ENCODE measurements around the gene SLC22A23. TPM values are rescaled to one million over a fixed set of nuclear protein-coding genes. Genes with fewer than 3 reads are reported as not detected.
A peak's percentile ranks its signal among the peaks of the same experiment; 100 is the strongest.

SLC22A23 gene
- total RNA-seq, 1 donor from 2014 or later = 0.05 TPM

- DNase-seq (ENCODE audit: low spot score) = no peak
- Mint-ChIP-seq H3K36me3 (ENCODE audit: low read depth) (no peaks in the 10 kb centered on the region), H3K27me3 (ENCODE audit: insufficient read depth) (peaks cover 44% of the 10 kb centered on the region), H3K4me3 (no peak overlapping the region), H3K9me3 (no peaks in the 10 kb centered on the region), H3K27ac (no peak overlapping the region), H3K4me1 (ENCODE audit: low read depth) (peaks cover 7% of the 10 kb centered on the region)
- intact Hi-C loops (cut with micrococcal nuclease) = no loop called here
Measured at GRCh38 chr6:3460253-3460652, 3.4 kb upstream of the SLC22A23 start.

DNA sequence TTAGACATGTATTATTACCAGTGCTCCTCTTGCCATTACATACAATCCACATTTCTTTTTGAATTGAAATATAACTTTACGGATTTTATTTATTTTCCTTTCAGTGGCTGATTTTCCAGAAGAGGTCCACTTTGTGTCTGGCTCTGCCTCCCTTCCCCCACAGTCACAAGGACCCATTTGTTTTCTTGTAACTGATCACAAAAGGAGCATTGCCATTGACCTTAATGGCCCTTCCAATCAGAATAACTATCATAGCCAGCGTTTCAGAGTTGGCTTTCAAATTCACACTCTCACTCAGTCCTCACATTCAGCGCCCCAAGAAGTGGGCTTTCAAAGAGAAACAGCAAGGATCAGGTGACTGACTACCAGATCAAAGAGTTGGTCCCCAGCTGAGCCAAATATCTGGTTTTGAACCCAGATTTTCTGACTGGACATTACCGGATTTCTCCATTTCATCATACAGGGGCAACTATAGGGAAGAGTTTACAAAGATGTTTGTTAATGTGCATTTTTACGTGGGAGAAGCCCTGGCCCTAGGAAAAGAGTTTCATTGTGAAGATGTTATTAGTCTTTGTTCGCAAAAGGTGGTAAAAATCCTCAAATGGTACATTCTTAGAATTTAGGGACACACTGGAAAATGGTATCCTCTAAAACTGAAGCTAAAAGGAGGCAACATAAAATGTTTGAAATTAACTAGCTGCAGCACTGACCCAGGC is 2.0 kb upstream of the SLC22A23 start:
- Mint-ChIP-seq H3K36me3 (ENCODE audit: low read depth) (no peaks in the 10 kb centered on the region), H3K27me3 (ENCODE audit: insufficient read depth) (peaks cover 44% of the 10 kb centered on the region), H3K9me3 (no peaks in the 10 kb centered on the region), H3K4me1 (ENCODE audit: low read depth) (peaks cover 7% of the 10 kb centered on the region), H3K27ac (no peak overlapping the region), H3K4me3 (peak overlapping the region; percentile 19)
- no peak for DNase-seq (ENCODE audit: low spot score)
- intact Hi-C loops (cut with micrococcal nuclease) = loop anchor here (2.0 to 10.0 kb wide), 3 partner anchors 228 to 694 kb away; partner anchors contain the start of genes BPHL and WRNIP1

DNA sequence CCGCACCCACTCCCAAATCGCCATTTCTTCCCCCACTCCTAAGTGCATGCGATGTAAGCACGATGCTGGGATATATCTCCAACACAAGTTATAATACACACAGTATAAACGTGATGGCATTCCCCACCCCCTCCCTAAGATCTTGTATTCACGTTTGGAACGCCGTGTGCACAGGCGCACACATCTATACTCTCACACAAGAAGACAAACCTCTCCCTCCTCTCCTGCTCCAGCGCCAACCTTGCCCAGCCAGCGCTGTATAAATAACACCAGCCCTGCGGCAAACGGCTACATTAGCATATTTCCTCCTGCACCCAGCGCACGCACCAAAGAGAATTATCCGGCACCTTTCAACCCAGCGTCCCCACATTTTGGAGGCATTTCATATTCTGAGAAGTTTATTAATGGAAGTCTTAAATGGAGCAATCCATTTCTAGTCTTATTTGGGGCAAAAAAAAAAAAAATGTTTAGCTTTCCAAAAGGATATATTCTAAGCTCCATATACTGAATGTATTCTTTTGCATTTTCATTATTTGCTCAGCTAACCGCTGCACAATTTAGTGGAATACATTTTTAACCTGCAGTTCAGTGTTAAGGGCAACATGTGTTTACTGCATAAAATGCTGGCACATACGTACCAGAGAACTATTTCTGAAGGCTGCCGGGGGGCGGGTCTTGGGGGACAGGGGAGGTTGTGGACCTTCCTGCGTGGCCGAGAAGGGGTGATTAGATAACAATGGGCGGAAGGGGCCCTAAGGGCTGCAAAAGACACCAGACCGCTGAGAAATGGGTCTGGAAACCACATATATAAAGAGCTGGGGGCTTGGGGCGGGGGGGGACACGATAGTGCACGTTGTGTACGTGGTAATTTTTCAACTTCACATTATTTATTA is 1.1 kb upstream of the SLC22A23 start:
- Mint-ChIP-seq H3K27me3 (ENCODE audit: insufficient read depth) (peaks cover 44% of the 10 kb centered on the region), H3K27ac (peak overlapping the region; percentile 70), H3K9me3 (no peaks in the 10 kb centered on the region), H3K36me3 (ENCODE audit: low read depth) (no peaks in the 10 kb centered on the region), H3K4me1 (ENCODE audit: low read depth) (peaks cover 7% of the 10 kb centered on the region), H3K4me3 (peak overlapping the region; percentile 81)
- intact Hi-C loops (cut with micrococcal nuclease) = loop anchor here (1.0 to 10.0 kb wide), 5 partner anchors 179 to 693 kb away; partner anchors contain the start of genes BPHL and WRNIP1
- no peak for DNase-seq (ENCODE audit: low spot score)

GRCh38 chr6:3456395-3456897 is 404 bp downstream of the SLC22A23 start:
- DNase-seq (ENCODE audit: low spot score) = no peak
- peaks cover 45% of the 10 kb centered on the region for H3K27me3 Mint-ChIP-seq (ENCODE audit: insufficient read depth)
- intact Hi-C loops (cut with micrococcal nuclease) = loop anchor here (5.0 to 10.0 kb wide), 2 partner anchors 339 to 692 kb away; partner anchors contain the start of genes BPHL and WRNIP1
- H3K4me3 Mint-ChIP-seq = no peak overlapping the region
- H3K4me1 Mint-ChIP-seq (ENCODE audit: low read depth) = peaks cover 7% of the 10 kb centered on the region
- no peaks in the 10 kb centered on the region for H3K36me3 Mint-ChIP-seq (ENCODE audit: low read depth)
- H3K9me3 Mint-ChIP-seq = no peaks in the 10 kb centered on the region
- H3K27ac Mint-ChIP-seq = no peak overlapping the region

DNA sequence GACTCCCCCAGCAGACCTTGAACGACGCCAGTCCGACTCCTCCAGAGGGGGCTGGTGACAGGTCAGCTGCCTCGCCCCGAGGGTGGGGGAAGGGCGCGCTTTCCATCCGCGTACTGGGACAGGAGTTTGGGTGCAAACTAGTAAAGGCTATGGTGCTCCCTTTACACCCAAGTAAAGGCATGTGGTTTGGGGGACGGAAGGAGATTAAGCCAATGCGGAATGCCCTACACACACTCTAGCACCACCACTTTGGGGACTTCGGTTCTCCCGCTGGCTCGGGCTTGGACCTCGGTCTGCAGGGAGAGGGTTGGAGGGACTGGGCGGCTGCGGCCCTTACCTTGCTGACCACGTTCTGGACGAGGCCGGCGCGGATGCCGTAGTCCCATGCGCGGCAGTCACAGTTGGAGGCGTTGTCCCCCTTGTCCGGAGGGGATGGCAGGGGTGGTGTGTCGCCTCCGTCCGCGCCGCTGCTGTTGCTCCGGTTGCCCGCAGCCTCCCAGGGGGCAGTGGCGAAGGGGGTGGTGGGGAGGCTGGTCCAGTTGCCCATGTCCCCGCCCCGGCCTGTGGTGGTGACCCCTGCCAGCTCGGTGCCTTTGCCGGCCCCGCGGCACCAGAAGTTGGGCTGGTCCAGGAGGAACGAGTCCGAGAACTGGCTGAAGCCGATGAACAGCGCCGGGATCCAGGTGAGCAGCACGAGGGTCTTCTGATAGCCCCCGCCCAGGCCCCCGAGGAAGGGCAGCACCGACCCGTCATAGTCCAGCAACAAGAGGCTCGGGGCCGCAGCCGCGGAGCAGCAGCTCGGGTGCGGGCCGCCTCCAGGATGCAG is 1.1 kb downstream of the SLC22A23 start:
- H3K27me3 Mint-ChIP-seq (ENCODE audit: insufficient read depth) = peaks cover 41% of the 10 kb centered on the region
- peaks cover 7% of the 10 kb centered on the region for H3K4me1 Mint-ChIP-seq (ENCODE audit: low read depth)
- no peak overlapping the region for H3K27ac Mint-ChIP-seq
- no peak overlapping the region for H3K4me3 Mint-ChIP-seq
- H3K9me3 Mint-ChIP-seq = no peaks in the 10 kb centered on the region
- H3K36me3 Mint-ChIP-seq (ENCODE audit: low read depth) = no peaks in the 10 kb centered on the region
- DNase-seq (ENCODE audit: low spot score) = no peak
- intact Hi-C loops (cut with micrococcal nuclease) = loop anchor here (5.0 to 10.0 kb wide), 2 partner anchors 338 to 691 kb away; partner anchors contain the start of genes BPHL and WRNIP1

DNA sequence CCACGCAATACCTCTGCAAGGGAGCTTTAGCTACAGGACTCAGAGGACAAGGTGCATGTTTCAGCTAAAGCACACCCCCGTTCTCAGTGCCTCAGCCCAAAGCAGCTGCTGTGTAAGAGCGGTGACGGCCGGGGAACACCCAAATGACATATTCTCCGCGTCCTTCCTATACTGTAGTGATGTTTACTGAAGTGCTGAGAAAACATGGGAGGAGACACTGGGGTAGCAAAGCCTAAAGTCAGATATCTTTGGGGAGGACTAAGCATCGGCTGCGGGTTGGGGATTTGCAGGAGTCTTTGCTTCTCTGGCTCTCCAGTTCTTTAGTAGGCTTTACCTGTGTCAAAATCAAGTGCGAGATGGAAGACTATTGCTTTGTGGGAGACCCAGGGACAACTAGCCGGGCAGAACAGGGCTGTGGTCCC is 1.7 kb downstream of the SLC22A23 start:
- Mint-ChIP-seq H3K9me3 (no peaks in the 10 kb centered on the region), H3K4me1 (ENCODE audit: low read depth) (peaks cover 7% of the 10 kb centered on the region), H3K36me3 (ENCODE audit: low read depth) (no peaks in the 10 kb centered on the region), H3K4me3 (no peak overlapping the region), H3K27me3 (ENCODE audit: insufficient read depth) (peaks cover 36% of the 10 kb centered on the region), H3K27ac (no peak overlapping the region)
- intact Hi-C loops (cut with micrococcal nuclease) = loop anchor here (5.0 to 10.0 kb wide), 2 partner anchors 338 to 690 kb away; partner anchors contain the start of genes BPHL and WRNIP1
- DNase-seq (ENCODE audit: low spot score) = peak; percentile 9

- H3K4me3 Mint-ChIP-seq = no peak overlapping the region
- peaks cover 7% of the 10 kb centered on the region for H3K4me1 Mint-ChIP-seq (ENCODE audit: low read depth)
- H3K27me3 Mint-ChIP-seq (ENCODE audit: insufficient read depth) = peaks cover 29% of the 10 kb centered on the region
- intact Hi-C loops (cut with micrococcal nuclease) = loop anchor here (5.0 to 10.0 kb wide), 2 partner anchors 337 to 690 kb away; partner anchors contain the start of genes BPHL and WRNIP1
- no peaks in the 10 kb centered on the region for H3K9me3 Mint-ChIP-seq
- no peaks in the 10 kb centered on the region for H3K36me3 Mint-ChIP-seq (ENCODE audit: low read depth)
- no peak for DNase-seq (ENCODE audit: low spot score)
- H3K27ac Mint-ChIP-seq = no peak overlapping the region
Measured at GRCh38 chr6:3454273-3455010, 2.4 kb downstream of the SLC22A23 start.

- H3K27me3 Mint-ChIP-seq (ENCODE audit: insufficient read depth) = peaks cover 26% of the 10 kb centered on the region
- DNase-seq (ENCODE audit: low spot score) = no peak
- H3K4me3 Mint-ChIP-seq = no peak overlapping the region
- H3K9me3 Mint-ChIP-seq = no peaks in the 10 kb centered on the region
- no peaks in the 10 kb centered on the region for H3K36me3 Mint-ChIP-seq (ENCODE audit: low read depth)
- intact Hi-C loops (cut with micrococcal nuclease) = loop anchor here (10.0 kb wide), 1 partner anchor 689 kb away; the partner anchor contains the start of gene WRNIP1
- peaks cover 7% of the 10 kb centered on the region for H3K4me1 Mint-ChIP-seq (ENCODE audit: low read depth)
- no peak overlapping the region for H3K27ac Mint-ChIP-seq
Measured at GRCh38 chr6:3453413-3454272, 3.2 kb downstream of the SLC22A23 start.

- no peaks in the 10 kb centered on the region for H3K4me1 Mint-ChIP-seq (ENCODE audit: low read depth)
- intact Hi-C loops (cut with micrococcal nuclease) = loop anchor here (10.0 kb wide), 1 partner anchor 687 kb away; the partner anchor contains the start of gene WRNIP1
- H3K4me3 Mint-ChIP-seq = no peak overlapping the region
- H3K27me3 Mint-ChIP-seq (ENCODE audit: insufficient read depth) = peaks cover 14% of the 10 kb centered on the region
- no peaks in the 10 kb centered on the region for H3K36me3 Mint-ChIP-seq (ENCODE audit: low read depth)
- H3K27ac Mint-ChIP-seq = no peak overlapping the region
- no peaks in the 10 kb centered on the region for H3K9me3 Mint-ChIP-seq
- no peak for DNase-seq (ENCODE audit: low spot score)
Measured at GRCh38 chr6:3451498-3451897, 5.4 kb downstream of the SLC22A23 start.

- no peak overlapping the region for H3K27ac Mint-ChIP-seq
- intact Hi-C loops (cut with micrococcal nuclease) = loop anchor here (10.0 kb wide), 1 partner anchor 686 kb away; the partner anchor contains the start of gene WRNIP1
- no peak overlapping the region for H3K4me3 Mint-ChIP-seq
- no peaks in the 10 kb centered on the region for H3K9me3 Mint-ChIP-seq
- H3K36me3 Mint-ChIP-seq (ENCODE audit: low read depth) = no peaks in the 10 kb centered on the region
- DNase-seq (ENCODE audit: low spot score) = no peak
- peaks cover 14% of the 10 kb centered on the region for H3K27me3 Mint-ChIP-seq (ENCODE audit: insufficient read depth)
- no peaks in the 10 kb centered on the region for H3K4me1 Mint-ChIP-seq (ENCODE audit: low read depth)
Measured at GRCh38 chr6:3450888-3451287, 6.0 kb downstream of the SLC22A23 start.
